Small intestine (tissue), 7 donors: ENCODE measurements around the gene KIAA1958. TPM values are rescaled to one million over a fixed set of nuclear protein-coding genes. Genes with fewer than 3 reads are reported as not detected.
A peak's percentile ranks its signal among the peaks of the same experiment; 100 is the strongest.

ENCODE experiments used
- DNase-seq, 2 donors: peaks; one replicate each; pipeline versions ENCODE4 v3.0.0 to v3.0.0-alpha.2; 2013
- FAIRE-seq: peaks from 2 replicates; lab custom pipeline; 2012; peaks lifted over from hg19 to GRCh38; lab: Jason Lieb, UNC
- H3K27ac ChIP-seq, 3 donors: one replicate each; pipeline ENCODE4 v1.5.1; 2013; ENCODE audit warnings: low read length in 2 of 3, mild to moderate bottlenecking in 2 of 3, control low read depth in 1 of 3, inconsistent platforms in 1 of 3, low read depth in 1 of 3, moderate library complexity in 1 of 3
- H3K27me3 ChIP-seq, 3 donors: one replicate each; pipeline ENCODE4 v1.6.1; 2013; ENCODE audit warnings: low read length in 3 of 3, inconsistent platforms in 1 of 3; ENCODE audit not compliant: control insufficient read depth in 3 of 3, insufficient read depth in 3 of 3
- H3K36me3 ChIP-seq, 3 donors: one replicate each; pipeline ENCODE4 v1.6.1; 2013; ENCODE audit warnings: low read length in 3 of 3, inconsistent platforms in 1 of 3, low read depth in 1 of 3, mild to moderate bottlenecking in 1 of 3, moderate library complexity in 1 of 3; ENCODE audit not compliant: control insufficient read depth in 3 of 3, insufficient read depth in 2 of 3
- H3K4me1 ChIP-seq, 3 donors: one replicate each; pipeline ENCODE4 v1.6.1; 2013; ENCODE audit warnings: low read length in 2 of 3, inconsistent platforms in 1 of 3, low read depth in 1 of 3, mild to moderate bottlenecking in 1 of 3, moderate library complexity in 1 of 3; ENCODE audit not compliant: control insufficient read depth in 3 of 3, insufficient read depth in 2 of 3
- H3K4me3 ChIP-seq, 3 donors: one replicate each; pipeline ENCODE4 v1.5.1; 2013; ENCODE audit warnings: low read length in 3 of 3, control low read depth in 1 of 3, inconsistent platforms in 1 of 3, low read depth in 1 of 3, mild to moderate bottlenecking in 1 of 3, moderate library complexity in 1 of 3
- H3K9me3 ChIP-seq, 2 donors: one replicate each; pipeline ENCODE4 v1.6.1; 2013; ENCODE audit warnings: low read depth in 1 of 2, low read length in 1 of 2; ENCODE audit not compliant: control insufficient read depth in 2 of 2, insufficient read depth in 1 of 2
- WGBS, 3 donors: extraction: QIAGEN DNeasy Blood & Tissue Kit; methylation state at CpG; one replicate each; pipeline ENCODE4 v1.1.7; 2013; 5-methylcytosine and 5-hydroxymethylcytosine counted together
- polyA plus RNA-seq, 4 donors: library from polyadenylated mRNA; stranded (reverse) in 3 of 4; unstranded in 1 of 4; fragments of 200-250 nt in 3 of 4; fragments of 120-200 nt in 1 of 4; gene quantifications; one replicate each; pipeline versions ENCODE4 v1.2.1 to v1.2.3, GENCODE V29; 2013
- donor health status: healthy with polysubstance abuse.
- donor health status: control.
- donor health status: control.
- donor health status: Bipolar disorder and iron deficiency.
- donor health status: healthy.

The KIAA1958 gene
- polyA plus RNA-seq, 4 donors: 0.54 to 9.8 (median 1.1) TPM

GRCh38 chr9:112493393-112494137, 6.9 kb downstream of the KIAA1958 start:
- DNase-seq: no peak
- Histone ChIP-seq H3K4me3 (no peak overlapping the region), H3K36me3 (peaks cover 0 to 16% (median 3%) of the 10 kb centered on the region in 3 donors), H3K4me1 (peaks cover 0 to 23% (median 0%) of the 10 kb centered on the region in 3 donors), H3K9me3 (peaks cover 0 to 15% of the 10 kb centered on the region in 2 donors), H3K27ac (peak overlapping the region in 1 of 3 donors; percentile 29), H3K27me3 (no peaks in the 10 kb centered on the region)
- no peak for FAIRE-seq
- 90 to 100% (median 94%) methylated on average over 1 of the region's 1 CpG for WGBS, 3 donors

- DNase-seq (no peak), FAIRE-seq (no peak)
- Histone ChIP-seq H3K4me3 (no peak overlapping the region), H3K9me3 (peaks cover 0 to 15% of the 10 kb centered on the region in 2 donors), H3K4me1 (peaks cover 0 to 20% (median 0%) of the 10 kb centered on the region in 3 donors), H3K36me3 (peaks cover 0 to 16% (median 3%) of the 10 kb centered on the region in 3 donors), H3K27me3 (no peaks in the 10 kb centered on the region), H3K27ac (no peak overlapping the region)
- WGBS, 3 donors: 97 to 100% (median 100%) methylated on average over 1 of the region's 1 CpG
These were observed 7.5 kb downstream of the KIAA1958 start for GRCh38 chr9:112494153-112494552.

- H3K4me3 ChIP-seq: no peak overlapping the region
- H3K27ac ChIP-seq: no peak overlapping the region
- WGBS, 3 donors: 76 to 93% (median 92%) methylated on average over 4 of the region's 4 CpGs
- peaks cover 0 to 21% (median 3%) of the 10 kb centered on the region in 3 donors for H3K36me3 ChIP-seq
- peaks cover 0 to 7% (median 0%) of the 10 kb centered on the region in 3 donors for H3K4me1 ChIP-seq
- peaks cover 0 to 15% of the 10 kb centered on the region in 2 donors for H3K9me3 ChIP-seq
- DNase-seq (no peak), FAIRE-seq (no peak)
- no peaks in the 10 kb centered on the region for H3K27me3 ChIP-seq
These were observed 9.0 kb downstream of the KIAA1958 start for GRCh38 chr9:112495614-112496013.

- Histone ChIP-seq H3K27ac (no peak overlapping the region), H3K9me3 (peaks cover 0 to 15% of the 10 kb centered on the region in 2 donors), H3K36me3 (peaks cover 0 to 19% (median 3%) of the 10 kb centered on the region in 3 donors), H3K4me3 (no peak overlapping the region), H3K4me1 (peaks cover 0 to 1% (median 0%) of the 10 kb centered on the region in 3 donors), H3K27me3 (no peaks in the 10 kb centered on the region)
- FAIRE-seq (no peak), DNase-seq (no peak)
- WGBS, 3 donors: 68 to 85% (median 85%) methylated on average over 3 of the region's 3 CpGs
These were observed 9.6 kb downstream of the KIAA1958 start for GRCh38 chr9:112496074-112496722.

GRCh38 chr9:112500842-112501241, 14.2 kb downstream of the KIAA1958 start:
- Histone ChIP-seq H3K36me3 (peaks cover 0 to 13% (median 0%) of the 10 kb centered on the region in 3 donors), H3K4me1 (peaks cover 0 to 9% (median 0%) of the 10 kb centered on the region in 3 donors), H3K27ac (no peak overlapping the region), H3K4me3 (no peak overlapping the region), H3K27me3 (no peaks in the 10 kb centered on the region), H3K9me3 (no peaks in the 10 kb centered on the region)
- FAIRE-seq (no peak), DNase-seq (no peak)
- WGBS, 3 donors: 95 to 97% (median 96%) methylated on average over 2 of the region's 2 CpGs

GRCh38 chr9:112501287-112501686, 14.7 kb downstream of the KIAA1958 start:
- H3K27me3 ChIP-seq: no peaks in the 10 kb centered on the region
- H3K4me3 ChIP-seq: no peak overlapping the region
- WGBS, 3 donors: 95 to 97% (median 97%) methylated on average over 8 of the region's 8 CpGs
- FAIRE-seq (no peak), DNase-seq (no peak)
- peaks cover 0 to 13% (median 0%) of the 10 kb centered on the region in 3 donors for H3K36me3 ChIP-seq
- H3K9me3 ChIP-seq: no peaks in the 10 kb centered on the region
- peaks cover 0 to 9% (median 0%) of the 10 kb centered on the region in 3 donors for H3K4me1 ChIP-seq
- H3K27ac ChIP-seq: no peak overlapping the region

- Histone ChIP-seq H3K9me3 (no peaks in the 10 kb centered on the region), H3K4me3 (no peak overlapping the region), H3K27ac (no peak overlapping the region), H3K36me3 (peaks cover 0 to 13% (median 0%) of the 10 kb centered on the region in 3 donors), H3K27me3 (no peaks in the 10 kb centered on the region), H3K4me1 (peaks cover 0 to 19% (median 0%) of the 10 kb centered on the region in 3 donors)
- WGBS, 3 donors: 75 to 76% (median 75%) methylated on average over 3 of the region's 3 CpGs
- DNase-seq (no peak), FAIRE-seq (no peak)
These were observed 15.7 kb downstream of the KIAA1958 start for GRCh38 chr9:112502175-112502946.

- FAIRE-seq: no peak
- no peak overlapping the region for H3K4me3 ChIP-seq
These were observed 16.5 kb downstream of the KIAA1958 start for GRCh38 chr9:112503170-112503569.

More at GRCh38 chr9:112503170-112503569, 16.5 kb downstream of the KIAA1958 start:
- peaks cover 0 to 13% (median 0%) of the 10 kb centered on the region in 3 donors for H3K36me3 ChIP-seq
- DNase-seq: no peak
- H3K27me3 ChIP-seq: no peaks in the 10 kb centered on the region
- no peak overlapping the region for H3K27ac ChIP-seq
- 70 to 72% (median 72%) methylated on average over 5 of the region's 5 CpGs for WGBS, 3 donors
- no peaks in the 10 kb centered on the region for H3K9me3 ChIP-seq
- H3K4me1 ChIP-seq: peaks cover 0 to 26% (median 0%) of the 10 kb centered on the region in 3 donors
